HG03558 (cell line): Measurements from ENCODE around the gene LRRC3.

ENCODE experiments used
- ATAC-seq: cut with Tn5 transposase; IDR thresholded peaks from one replicate; pipeline ENCODE4 v1.9.1; 2021; ENCODE audit warnings: moderate number of reproducible peaks; ENCODE audit not compliant: unreplicated experiment; ENCODE audit errors: extremely low read depth

Gene LRRC3

DNA sequence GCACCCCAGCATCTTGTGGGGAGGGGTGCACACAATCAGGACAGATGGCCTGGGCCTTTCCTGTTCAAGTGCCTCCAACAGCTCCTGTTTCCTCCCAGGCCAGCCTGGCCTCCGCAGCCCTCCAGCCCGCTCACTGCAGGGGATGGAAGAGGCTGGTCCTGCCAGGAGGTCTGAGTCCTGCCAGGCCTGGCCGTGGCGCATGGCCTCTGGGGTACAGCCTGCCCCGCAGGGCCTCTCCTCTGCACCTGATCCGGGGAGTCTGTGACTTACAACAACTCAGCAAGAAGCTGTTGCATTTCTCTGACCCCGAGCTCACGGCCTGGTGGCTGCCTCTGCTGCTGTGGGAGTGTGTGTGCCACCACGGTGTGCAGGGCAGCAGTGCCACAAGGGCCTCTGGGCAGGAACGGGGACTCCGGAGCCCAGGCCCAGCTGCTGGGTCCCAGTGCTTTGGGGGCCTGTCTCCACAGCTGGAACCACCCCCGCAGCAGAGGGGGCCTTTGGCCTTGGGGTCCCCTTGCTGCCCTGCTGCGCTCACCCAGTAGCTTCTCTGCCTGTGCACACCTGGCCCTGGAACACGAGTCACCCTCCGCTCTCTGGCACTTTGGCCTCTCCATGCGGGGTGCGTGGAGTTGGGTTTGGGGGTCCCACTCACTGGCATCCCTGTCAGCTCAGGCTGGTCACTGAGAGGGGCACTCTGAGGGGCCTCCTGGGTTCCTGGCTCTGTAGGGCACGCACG is 17.4 kb upstream of the LRRC3 start:
- no peak for ATAC-seq

DNA sequence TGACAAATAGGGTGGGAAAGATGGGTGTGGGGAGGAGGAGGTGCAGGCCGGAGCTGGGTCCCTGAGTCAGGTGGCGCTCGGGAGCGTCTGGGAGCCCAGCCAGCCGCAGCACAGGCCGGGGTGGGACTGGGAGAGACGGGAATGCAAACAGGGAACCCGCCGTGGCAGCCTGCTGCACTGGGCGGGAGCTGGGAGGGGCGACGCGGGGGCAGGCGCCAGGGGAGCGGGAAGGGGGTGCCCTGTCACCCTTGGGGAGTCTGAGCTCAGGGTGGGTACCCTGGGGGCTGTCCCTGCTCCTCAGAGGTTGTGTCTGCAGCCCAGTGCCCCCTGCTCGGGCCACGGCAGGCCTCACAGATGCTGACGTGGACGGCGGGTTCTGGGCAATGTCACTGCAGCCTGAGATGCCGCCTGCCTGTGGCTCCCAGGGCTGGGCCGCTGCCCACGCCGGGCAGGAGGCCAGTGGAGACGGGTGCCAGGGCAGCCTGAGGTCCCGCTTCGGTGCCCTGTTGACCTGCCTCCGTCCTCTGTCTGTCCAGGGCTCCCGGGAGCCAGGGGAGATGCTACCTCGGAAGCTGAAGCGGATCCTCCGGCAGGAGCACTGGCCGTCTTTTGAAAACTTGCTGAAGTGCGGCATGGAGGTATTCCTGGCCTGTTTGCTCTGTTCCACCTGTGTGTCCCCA is 16.6 kb upstream of the LRRC3 start:
- ATAC-seq: no peak

DNA sequence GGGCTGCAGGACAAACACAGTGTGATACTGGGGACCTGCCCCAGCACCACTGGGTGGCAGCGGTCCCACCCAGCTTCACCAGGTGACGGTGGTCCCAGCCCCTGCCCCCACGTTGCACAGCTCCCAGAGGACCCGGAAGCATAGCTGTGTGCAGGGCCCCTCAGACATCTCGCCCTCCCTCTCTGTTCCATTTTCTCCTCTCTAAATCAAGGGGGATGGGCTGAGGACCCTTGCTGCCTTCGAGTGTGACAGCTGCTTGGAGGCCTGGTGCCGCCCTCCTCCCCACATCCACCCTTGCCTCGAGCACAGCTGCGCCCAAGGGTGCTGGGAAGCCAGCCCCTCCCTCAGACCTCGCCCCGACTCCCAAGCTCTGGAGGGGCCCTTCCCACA is 16.1 kb upstream of the LRRC3 start:
- ATAC-seq: no peak

DNA sequence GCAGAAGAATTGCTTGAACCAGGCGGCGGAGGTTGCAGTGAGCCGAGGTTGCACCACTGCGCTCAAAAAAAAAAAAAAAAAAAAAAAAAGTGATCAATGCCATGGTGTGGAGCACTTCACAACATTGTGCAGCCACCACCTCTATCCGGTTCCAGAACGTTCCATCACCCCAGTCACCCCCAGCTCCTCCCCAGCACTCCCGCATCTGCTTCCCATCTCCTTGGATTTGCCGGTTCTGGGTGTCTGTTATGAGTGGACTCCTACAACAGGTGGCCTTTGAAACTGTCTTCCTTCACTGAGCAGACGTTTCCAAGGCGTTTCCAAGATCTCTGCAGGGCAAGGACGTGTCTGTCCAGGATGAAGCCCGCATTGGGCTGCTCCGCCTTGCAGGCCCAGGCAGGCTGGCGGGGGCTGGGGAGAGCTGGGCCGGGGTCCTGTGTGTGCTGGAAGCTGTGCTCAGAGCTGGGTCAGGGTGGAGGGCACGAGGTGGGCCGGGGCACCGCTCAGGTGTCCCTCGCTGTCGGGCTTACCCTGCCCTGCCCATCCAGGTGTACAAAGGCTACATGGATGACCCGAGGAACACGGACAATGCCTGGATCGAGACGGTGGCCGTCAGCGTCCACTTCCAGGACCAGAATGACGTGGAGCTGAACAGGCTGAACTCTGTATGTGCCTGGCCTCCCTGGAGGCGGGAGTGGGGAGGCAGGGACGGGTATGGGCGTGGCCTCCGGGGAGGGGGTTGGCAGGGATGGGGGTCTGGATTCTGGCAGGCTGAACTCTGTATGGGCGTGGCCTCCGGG is 14.9 kb upstream of the LRRC3 start:
- ATAC-seq: no peak

DNA sequence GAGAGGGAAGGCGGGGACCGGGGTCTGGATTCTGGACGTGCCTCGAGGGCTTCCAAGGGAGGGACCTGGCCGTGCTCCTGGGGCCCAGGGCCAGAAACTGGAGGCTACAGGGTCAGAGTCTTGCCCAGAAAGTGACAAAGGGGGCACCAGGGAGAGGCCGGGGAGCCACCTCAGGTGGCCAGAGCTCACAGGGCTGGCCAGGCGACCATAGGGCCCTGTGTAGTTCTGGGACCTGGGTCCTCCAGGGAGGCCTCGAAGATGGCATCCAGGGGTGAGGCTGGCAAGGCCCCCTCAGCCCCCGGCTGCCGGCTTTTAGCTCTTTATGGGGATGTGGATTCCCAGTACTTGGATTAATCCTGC is 14.3 kb upstream of the LRRC3 start:
- no peak for ATAC-seq

GRCh38 chr21:44441581-44442265 is 13.6 kb upstream of the LRRC3 start:
- no peak for ATAC-seq

DNA sequence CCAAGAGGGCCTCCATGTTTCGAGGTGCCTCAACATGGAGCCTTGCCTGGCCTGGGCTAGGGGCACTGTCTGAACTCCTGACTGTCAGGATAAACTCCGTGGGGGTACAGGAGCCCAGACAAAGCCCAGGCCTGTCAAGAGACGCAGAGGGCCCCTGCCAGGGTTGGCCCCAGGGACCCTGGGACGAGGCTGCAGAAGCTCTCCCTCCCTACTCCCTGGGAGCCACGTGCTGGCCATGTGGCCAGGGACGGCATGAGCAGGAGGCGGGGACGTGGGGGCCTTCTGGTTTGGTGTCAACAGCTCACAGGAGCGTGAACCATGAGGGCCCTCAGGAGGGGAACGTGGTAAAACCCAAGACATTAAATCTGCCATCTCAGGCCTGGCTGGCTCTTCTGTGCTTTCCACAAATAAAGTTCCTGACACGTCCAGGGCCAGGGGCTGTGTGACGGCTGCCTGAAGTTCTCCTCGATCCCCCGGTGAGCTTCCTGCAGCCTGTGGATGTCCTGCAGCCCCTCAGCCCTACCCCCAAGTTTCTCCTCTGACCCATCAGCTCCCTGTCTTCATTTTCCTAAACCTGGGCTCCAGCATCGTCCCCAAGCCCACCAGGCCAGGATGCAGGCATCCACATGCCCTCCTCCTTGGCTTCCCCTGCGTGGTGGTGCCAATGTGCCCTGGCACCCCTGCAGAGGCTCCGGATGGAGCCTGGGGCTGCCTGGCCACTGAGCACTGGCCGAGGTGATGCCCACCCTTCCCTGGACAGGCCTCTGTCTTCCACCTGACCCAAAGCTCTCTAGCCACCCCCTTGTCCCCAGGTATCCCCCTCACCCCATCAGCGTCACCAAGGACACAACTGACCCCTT is 12.8 kb upstream of the LRRC3 start:
- no peak for ATAC-seq

DNA sequence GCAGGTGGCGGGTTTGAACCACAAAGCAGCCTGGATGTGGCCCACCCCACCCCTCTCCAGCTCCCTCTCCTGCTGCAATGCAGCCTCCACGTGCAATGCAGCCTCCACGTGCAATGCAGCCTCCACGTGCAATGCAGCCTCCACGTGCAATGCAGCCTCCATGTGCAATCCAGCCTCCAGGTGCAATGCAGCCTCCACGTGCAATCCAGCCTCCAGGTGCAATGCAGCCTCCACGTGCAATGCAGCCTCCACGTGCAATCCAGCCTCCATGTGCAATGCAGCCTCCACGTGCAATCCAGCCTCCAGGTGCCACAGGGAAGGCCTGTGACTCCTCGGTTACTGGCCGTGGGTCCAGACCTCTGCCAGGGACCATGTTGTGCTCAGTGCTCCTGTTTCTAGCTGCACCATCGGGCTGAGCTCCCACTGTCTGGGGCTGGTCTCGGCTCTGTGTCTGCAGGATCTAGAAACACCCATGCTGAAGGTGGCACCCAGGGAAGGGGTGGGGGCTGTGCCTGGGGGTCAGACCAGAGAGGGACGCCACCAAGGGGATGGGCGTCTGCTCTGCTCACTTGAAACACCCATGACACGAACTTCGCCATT is 11.9 kb upstream of the LRRC3 start:
- no peak for ATAC-seq

DNA sequence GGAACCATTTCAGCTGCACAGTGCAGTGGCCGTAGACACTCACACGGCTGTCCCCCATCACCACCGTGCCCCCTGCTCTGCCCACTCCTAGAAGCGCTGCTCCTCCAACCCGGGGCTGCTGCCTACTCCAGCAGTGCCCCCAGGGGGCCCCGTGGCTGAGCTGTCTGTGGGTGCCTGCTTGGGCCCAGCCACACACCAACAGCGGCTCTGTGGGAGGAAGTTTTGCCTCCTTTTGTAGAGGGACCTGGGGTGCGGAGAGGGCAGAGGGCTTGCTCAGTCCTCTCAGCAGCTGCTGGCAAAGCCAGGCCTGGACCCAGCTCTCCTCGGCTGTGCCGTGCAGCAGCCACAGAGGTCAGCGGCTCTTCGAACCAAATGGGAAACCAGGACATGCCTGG is 11.4 kb upstream of the LRRC3 start:
- no peak for ATAC-seq

DNA sequence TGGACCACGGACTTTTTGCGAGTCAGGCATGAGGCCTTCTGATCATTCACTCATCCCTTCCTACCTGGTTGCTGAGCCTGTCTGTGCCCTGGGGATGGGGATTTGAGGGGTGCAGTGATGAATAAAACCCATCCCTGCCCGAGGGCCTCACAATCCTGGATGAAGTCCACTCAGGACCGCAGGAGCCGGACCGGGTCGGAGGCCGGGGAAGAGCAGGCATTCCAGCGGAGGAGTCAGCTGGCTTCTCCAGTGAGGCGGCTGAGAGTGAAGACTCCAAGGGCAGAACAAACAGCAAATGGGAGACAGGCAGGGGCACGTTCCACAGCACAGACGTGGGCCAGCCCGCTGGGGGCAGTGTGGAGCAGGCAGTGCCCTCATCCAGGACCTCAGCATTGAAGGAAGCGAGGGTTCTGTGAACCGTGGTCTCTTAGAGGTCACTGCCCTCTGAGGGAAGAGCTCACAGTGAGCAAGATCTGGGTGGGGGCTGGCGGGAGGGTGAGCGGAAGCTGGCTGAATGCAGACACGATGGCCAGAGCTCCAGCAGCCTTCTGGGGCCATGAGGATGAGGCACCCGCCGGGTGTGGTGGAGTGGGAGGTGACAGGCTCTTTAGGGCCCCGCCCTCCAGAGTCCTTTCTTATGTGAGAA is 10.9 kb upstream of the LRRC3 start:
- ATAC-seq: no peak

- ATAC-seq: no peak
Observed at GRCh38 chr21:44445145-44445812, 10.0 kb upstream of the LRRC3 start.

GRCh38 chr21:44448651-44449131 is 6.6 kb upstream of the LRRC3 start:
- ATAC-seq: no peak

DNA sequence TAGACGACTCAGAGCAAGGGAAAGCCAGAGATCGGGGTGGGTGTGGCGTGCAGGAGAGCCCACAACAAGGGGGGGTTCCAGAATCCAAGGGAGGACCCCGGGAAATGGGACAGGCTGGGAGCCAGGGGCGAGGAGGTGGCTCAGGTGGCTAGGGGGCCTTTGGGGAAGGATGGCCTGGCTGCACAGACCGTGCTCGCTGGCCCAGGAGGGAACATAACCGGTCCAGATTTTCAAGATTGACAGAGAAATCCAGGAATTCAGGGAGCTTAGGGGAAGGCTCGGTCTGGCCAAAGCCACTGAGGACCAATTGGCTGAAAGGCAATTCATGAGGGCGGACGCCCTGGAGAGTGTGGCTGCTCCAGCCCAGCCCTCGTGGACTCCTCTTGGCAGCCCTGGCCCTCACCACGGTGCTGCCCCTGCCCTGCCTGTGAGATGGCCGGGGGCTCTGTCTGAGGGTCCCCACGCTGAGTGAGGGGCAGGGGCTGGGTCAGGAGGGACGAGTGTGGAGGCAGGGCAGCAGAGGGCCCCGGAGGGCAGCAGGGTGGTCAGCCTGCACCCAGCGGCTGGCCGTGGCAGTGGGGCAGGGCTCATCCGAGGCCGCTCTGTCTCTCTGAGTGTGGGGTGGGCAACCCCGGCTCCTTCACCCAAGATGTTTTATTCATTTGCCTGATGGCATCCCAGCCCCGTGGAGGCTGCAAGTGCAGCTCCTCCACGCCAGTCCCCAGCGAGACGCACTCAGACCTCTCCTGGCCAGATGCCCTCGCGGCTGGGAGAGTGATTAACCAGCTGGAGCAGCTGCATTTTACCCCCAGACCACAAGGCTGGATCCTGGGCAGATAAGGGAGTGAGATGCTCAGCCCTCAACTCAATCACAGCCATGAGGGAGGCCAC is 5.6 kb upstream of the LRRC3 start:
- no peak for ATAC-seq

DNA sequence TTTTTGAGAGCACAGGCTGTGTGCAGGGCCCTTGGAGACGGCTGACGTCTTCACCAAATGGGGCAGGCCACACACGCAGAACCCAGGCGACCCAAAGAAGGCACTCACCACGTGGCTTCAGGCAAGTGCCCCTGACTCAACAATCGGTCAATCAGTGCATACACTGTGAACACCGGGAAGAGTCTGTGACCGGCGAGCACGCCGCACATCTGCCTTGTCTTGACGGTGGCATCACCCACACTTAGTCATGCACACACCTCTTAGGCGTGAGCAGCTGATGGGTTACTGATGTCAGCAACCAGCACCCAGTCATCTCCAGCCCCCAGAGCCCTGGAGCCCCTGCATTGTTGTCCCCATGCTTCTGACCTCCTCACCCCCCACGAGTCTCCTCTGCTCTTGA is 4.9 kb upstream of the LRRC3 start:
- ATAC-seq: no peak

GRCh38 chr21:44450999-44451398 is 4.3 kb upstream of the LRRC3 start:
- no peak for ATAC-seq

DNA sequence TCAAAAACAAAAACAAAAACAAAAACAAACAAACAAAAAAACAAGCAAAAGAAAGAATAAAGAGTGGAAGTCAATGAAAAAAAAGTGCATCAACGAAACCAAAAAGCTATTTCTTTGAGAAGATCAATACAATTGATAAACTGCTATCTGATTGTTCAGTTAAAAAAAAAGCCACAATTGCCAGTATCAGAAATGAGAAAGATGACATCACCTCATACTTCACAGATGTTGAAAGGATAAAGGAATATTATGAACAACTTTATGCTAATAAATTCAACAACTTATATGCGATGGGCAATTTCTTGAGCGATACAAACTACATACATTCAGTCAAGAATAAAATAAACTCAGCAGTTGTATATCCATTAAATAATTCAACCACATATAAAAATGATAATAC is 2.2 kb upstream of the LRRC3 start:
- no peak for ATAC-seq

GRCh38 chr21:44454058-44454457 is 1.3 kb upstream of the LRRC3 start:
- no peak for ATAC-seq
